Mammary epithelial cell (primary cell): Measurements from ENCODE around the gene FAM111B.

ENCODE experiments used
- CTCF ChIP-seq, 2 donors: IDR thresholded peaks in 1 of 2; conservative IDR thresholded peaks in 1 of 2; 2 replicates each; pipeline ENCODE4 v1.5.1; 2011 to 2012; ENCODE audit warnings: inconsistent platforms in 2 of 2, low read length in 2 of 2, mild to moderate bottlenecking in 2 of 2, control low read depth in 1 of 2, low read depth in 1 of 2; ENCODE audit not compliant: insufficient read depth in 1 of 2; ENCODE audit errors: extremely low read depth in 1 of 2
- EZH2 ChIP-seq: IDR thresholded peaks from 2 replicates; pipeline ENCODE4 v1.6.1; 2012; ENCODE audit warnings: low read length, inconsistent platforms, borderline replicate concordance

GRCh38 chr11:59076876-59077571 is 30.0 kb upstream of the FAM111B start:
- TF ChIP-seq CTCF (conservative IDR thresholded peaks at IDR 0.05 in 1 of 2, IDR thresholded peaks at IDR 0.05 in 1 of 2; ENCODE audit: extremely low read depth in 1 of 2, insufficient read depth in 1 of 2, low read depth in 1 of 2, low read length in 2 of 2) (no peak), EZH2 (no peak)
